Loucy (cell line): ENCODE measurements around the gene FAM8A1.

Source experiments
- EZH2phosphoT487 ChIP-seq: fragments of 200-600 bp; IDR thresholded peaks from 2 replicates; pipeline ENCODE4 v1.6.1; 2018; ENCODE audit warnings: antibody characterized with exemption, mild to moderate bottlenecking, moderate library complexity, borderline replicate concordance
- TF ChIP-seq, protein P1 (sequence below): fragments of 200-600 bp; sonication (generic); conservative IDR thresholded peaks from 2 replicates; pipeline ENCODE4 v1.5.1; 2014; ENCODE audit warnings: mild to moderate bottlenecking, antibody characterized with exemption, low read length

DNA sequence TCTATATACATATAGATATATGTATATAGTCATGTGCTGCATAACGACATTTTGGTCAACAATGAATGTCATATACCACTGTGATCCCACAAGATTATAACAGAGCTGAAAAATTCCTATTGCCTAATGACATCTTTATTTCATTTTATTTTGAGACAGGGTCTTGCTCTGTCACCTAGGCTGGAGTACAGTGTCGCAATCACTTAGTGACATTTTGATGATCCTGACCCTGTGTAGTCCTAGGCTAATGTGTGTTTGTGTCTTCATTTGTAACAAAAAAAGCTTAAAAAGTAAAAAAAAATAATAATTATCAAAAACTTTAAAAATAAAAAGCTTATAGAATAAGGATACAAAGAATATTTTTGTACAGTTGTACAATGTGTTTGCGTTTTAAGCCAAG, 4.0 kb upstream of the FAM8A1 start:
- TF ChIP-seq, protein P1, sequence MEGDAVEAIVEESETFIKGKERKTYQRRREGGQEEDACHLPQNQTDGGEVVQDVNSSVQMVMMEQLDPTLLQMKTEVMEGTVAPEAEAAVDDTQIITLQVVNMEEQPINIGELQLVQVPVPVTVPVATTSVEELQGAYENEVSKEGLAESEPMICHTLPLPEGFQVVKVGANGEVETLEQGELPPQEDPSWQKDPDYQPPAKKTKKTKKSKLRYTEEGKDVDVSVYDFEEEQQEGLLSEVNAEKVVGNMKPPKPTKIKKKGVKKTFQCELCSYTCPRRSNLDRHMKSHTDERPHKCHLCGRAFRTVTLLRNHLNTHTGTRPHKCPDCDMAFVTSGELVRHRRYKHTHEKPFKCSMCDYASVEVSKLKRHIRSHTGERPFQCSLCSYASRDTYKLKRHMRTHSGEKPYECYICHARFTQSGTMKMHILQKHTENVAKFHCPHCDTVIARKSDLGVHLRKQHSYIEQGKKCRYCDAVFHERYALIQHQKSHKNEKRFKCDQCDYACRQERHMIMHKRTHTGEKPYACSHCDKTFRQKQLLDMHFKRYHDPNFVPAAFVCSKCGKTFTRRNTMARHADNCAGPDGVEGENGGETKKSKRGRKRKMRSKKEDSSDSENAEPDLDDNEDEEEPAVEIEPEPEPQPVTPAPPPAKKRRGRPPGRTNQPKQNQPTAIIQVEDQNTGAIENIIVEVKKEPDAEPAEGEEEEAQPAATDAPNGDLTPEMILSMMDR = no peak
- no peak for TF ChIP-seq EZH2phosphoT487
